ENCODE measurements around the gene RIPK3. TPM values are rescaled to one million over a fixed set of nuclear protein-coding genes. Genes with fewer than 3 reads are reported as not detected.

RIPK3 gene
- total and polyA plus RNA-seq, 2 experiments from 2014 or later = 4.8 to 7.0 TPM

DNA sequence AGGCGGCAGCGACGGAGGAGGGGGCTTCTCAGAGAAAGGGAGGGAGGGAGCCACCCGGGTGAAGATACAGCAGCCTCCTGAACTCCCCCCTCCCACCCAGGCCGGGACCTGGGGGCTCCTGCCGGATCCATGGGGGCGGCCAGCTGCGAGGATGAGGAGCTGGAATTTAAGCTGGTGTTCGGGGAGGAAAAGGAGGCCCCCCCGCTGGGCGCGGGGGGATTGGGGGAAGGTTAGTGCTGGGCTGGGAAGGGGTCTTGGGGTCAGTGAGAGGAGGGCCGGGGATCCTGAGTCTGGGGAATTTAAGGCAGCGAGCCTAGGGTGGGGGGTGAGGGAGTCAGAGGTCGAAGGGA is 28.4 kb upstream of the RIPK3 start:
- peak overlapping the region; percentile 98 for H3K27ac ChIP-seq
- H2AFZ ChIP-seq = peak overlapping the region; percentile 70
- TF ChIP-seq EZH2 (IDR thresholded peaks at IDR 0.05; ENCODE audit: borderline replicate concordance) (no peak), EZH2phosphoT487 (IDR thresholded peaks at IDR 0.05; ENCODE audit: low read depth, severe bottlenecking, unreplicated experiment) (no peak)
- TF ChIP-seq, protein P1, sequence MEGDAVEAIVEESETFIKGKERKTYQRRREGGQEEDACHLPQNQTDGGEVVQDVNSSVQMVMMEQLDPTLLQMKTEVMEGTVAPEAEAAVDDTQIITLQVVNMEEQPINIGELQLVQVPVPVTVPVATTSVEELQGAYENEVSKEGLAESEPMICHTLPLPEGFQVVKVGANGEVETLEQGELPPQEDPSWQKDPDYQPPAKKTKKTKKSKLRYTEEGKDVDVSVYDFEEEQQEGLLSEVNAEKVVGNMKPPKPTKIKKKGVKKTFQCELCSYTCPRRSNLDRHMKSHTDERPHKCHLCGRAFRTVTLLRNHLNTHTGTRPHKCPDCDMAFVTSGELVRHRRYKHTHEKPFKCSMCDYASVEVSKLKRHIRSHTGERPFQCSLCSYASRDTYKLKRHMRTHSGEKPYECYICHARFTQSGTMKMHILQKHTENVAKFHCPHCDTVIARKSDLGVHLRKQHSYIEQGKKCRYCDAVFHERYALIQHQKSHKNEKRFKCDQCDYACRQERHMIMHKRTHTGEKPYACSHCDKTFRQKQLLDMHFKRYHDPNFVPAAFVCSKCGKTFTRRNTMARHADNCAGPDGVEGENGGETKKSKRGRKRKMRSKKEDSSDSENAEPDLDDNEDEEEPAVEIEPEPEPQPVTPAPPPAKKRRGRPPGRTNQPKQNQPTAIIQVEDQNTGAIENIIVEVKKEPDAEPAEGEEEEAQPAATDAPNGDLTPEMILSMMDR (IDR thresholded peaks at IDR 0.05; ENCODE audit: poor library complexity) = no peak
- H3K36me3 ChIP-seq (replicated peaks; ENCODE audit: insufficient read depth, low read depth) = no peaks in the 10 kb centered on the region
- peak overlapping the region; percentile 79 for H3K4me2 ChIP-seq
- peaks cover 7% of the 10 kb centered on the region for H3K4me1 ChIP-seq (ENCODE audit: insufficient read depth)
- H3K9me3 ChIP-seq (ENCODE audit: low read depth) = no peaks in the 10 kb centered on the region
- H3K27me3 ChIP-seq = no peaks in the 10 kb centered on the region
- no peaks in the 10 kb centered on the region for H4K20me1 ChIP-seq (ENCODE audit: insufficient read depth, poor library complexity, severe bottlenecking)
- WGBS (ENCODE audit: low lambda C conversion rate, missing lambda C conversion rate) = no CpG with 5 or more reads among the region's 15 CpGs
- H3K9me2 ChIP-seq (replicated peaks; ENCODE audit: insufficient read depth) = no peaks in the 10 kb centered on the region
- peaks cover 7% of the 10 kb centered on the region for H3K79me2 ChIP-seq
- peak; percentile 40 for DNase-seq (ENCODE audit: low spot score)
- H3K4me3 ChIP-seq = peak overlapping the region; percentile 86

DNA sequence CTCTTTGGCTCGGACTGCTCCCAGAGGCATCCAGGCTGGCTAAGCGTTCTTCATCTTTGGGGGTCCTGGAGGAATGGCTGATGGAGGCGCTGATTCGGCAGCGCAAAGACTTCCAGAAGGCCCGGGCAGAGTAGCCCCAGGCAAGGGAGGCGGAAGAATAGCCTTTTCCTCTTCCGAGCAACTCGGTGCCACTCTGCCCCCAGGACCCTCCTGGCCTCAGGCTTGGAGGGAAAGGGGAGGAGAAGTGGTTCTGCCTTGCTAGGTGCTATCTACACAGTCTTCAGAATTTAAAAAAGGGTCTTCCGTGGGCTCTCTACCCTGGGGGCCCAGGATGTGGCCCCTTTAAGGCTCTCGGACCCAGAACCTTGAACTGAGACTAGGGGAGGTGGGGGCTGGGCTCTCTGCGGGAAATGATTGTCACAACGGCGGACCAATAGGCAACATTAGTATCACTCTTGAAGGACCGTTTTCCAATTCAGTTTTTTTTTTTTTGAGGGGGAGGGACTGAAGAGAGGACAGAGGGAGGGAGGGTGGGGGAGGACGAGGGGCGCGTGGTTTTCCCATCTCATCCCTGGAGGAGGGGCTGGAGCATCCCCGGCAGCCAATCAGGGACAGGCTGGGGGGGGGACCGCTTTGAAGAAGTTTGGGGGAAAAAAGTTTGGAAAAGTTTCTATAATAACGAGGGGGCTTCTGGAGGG is 27.9 kb upstream of the RIPK3 start, which contains the start of gene NFATC4:
Gene NFATC4, plus strand, starts transcription at position 671 of the 698 bp plus-strand sequence. CDS start 157 bp downstream, outside the sequence.
- H3K9me2 ChIP-seq (replicated peaks; ENCODE audit: insufficient read depth) = no peaks in the 10 kb centered on the region
- H3K4me2 ChIP-seq = peak within 1 kb of the TSS; percentile 79
- no peaks in the 10 kb centered on the region for H4K20me1 ChIP-seq (ENCODE audit: insufficient read depth, poor library complexity, severe bottlenecking)
- peak within 1 kb of the TSS; percentile 70 for H2AFZ ChIP-seq
- H3K4me1 ChIP-seq (ENCODE audit: insufficient read depth) = peaks cover 7% of the 10 kb centered on the region
- H3K9me3 ChIP-seq (ENCODE audit: low read depth) = no peaks in the 10 kb centered on the region
- DNase-seq (ENCODE audit: low spot score) = peak; percentile 90
- H3K4me3 ChIP-seq = peak within 1 kb of the TSS; percentile 86
- WGBS (ENCODE audit: low lambda C conversion rate, missing lambda C conversion rate) = 5% methylated on average over 16 of the region's 21 CpGs
- H3K27ac ChIP-seq = peak within 1 kb of the TSS; percentile 98
- TF ChIP-seq EZH2phosphoT487 (IDR thresholded peaks at IDR 0.05; ENCODE audit: low read depth, severe bottlenecking, unreplicated experiment) (no peak), EZH2 (IDR thresholded peaks at IDR 0.05; ENCODE audit: borderline replicate concordance) (no peak)
- TF ChIP-seq, protein P1 (IDR thresholded peaks at IDR 0.05; ENCODE audit: poor library complexity) = no peak
- H3K79me2 ChIP-seq = peaks cover 7% of the 10 kb centered on the region
- no peaks in the 10 kb centered on the region for H3K36me3 ChIP-seq (replicated peaks; ENCODE audit: insufficient read depth, low read depth)
- no peaks in the 10 kb centered on the region for H3K27me3 ChIP-seq

GRCh38 chr14:24366721-24367513 is 27.1 kb upstream of the RIPK3 start:
- no peaks in the 10 kb centered on the region for H3K9me2 ChIP-seq (replicated peaks; ENCODE audit: insufficient read depth)
- peak overlapping the region; percentile 79 for H3K4me2 ChIP-seq
- 1% methylated on average over 28 of the region's 40 CpGs for WGBS (ENCODE audit: low lambda C conversion rate, missing lambda C conversion rate)
- H2AFZ ChIP-seq = peak overlapping the region; percentile 68
- no peak for TF ChIP-seq EZH2 (IDR thresholded peaks at IDR 0.05; ENCODE audit: borderline replicate concordance)
- TF ChIP-seq EZH2phosphoT487 (IDR thresholded peaks at IDR 0.05; ENCODE audit: low read depth, severe bottlenecking, unreplicated experiment) = no peak
- TF ChIP-seq, protein P1 (IDR thresholded peaks at IDR 0.05; ENCODE audit: poor library complexity) = no peak
- H3K27ac ChIP-seq = peak overlapping the region; percentile 98
- no peaks in the 10 kb centered on the region for H3K27me3 ChIP-seq
- no peaks in the 10 kb centered on the region for H4K20me1 ChIP-seq (ENCODE audit: insufficient read depth, poor library complexity, severe bottlenecking)
- no peaks in the 10 kb centered on the region for H3K36me3 ChIP-seq (replicated peaks; ENCODE audit: insufficient read depth, low read depth)
- H3K4me1 ChIP-seq (ENCODE audit: insufficient read depth) = peaks cover 7% of the 10 kb centered on the region
- peak overlapping the region; percentile 17 for H3K4me3 ChIP-seq
- H3K9me3 ChIP-seq (ENCODE audit: low read depth) = no peaks in the 10 kb centered on the region
- H3K79me2 ChIP-seq = peaks cover 7% of the 10 kb centered on the region
- peak; percentile 96 for DNase-seq (ENCODE audit: low spot score)
